HepG2 (cell line): Measurements from ENCODE around the gene CDK1. TPM values are rescaled to one million over a fixed set of nuclear protein-coding genes. Genes with fewer than 3 reads are reported as not detected.

Source experiments
- ATAC-seq: fragments of 200-7000 bp; cut with Tn5 transposase; 3 replicates; pipeline ENCODE4 v1.9.1; 2020; ENCODE audit warnings: mild to moderate bottlenecking, moderate library complexity
- BruUV-seq: library from RNA; stranded (reverse); fragments of 400-500 nt; replicated peaks from 2 replicates; lab custom pipeline; 2021; lab: Mats Ljungman, UMichigan
- CTCF ChIA-PET: fragments of 300-600 bp; formaldehyde crosslinking; extraction: SDS; loops from one replicate; lab custom pipeline; 2021; ENCODE audit warnings: low total read pairs, inconsistent platforms, low intra/inter-chr PET ratio; lab: Yijun Ruan, JAX
- POLR2A ChIA-PET: fragments of 350-600 bp; sonication (Branson Sonifier 250); formaldehyde crosslinking; loops from one replicate; lab custom pipeline; 2020; ENCODE audit warnings: antibody characterized with exemption, inconsistent platforms; lab: Yijun Ruan, JAX
- DNase-seq: peaks from one replicate; pipeline ENCODE4 v3.0.0-alpha.2; 2015; ENCODE audit warnings: low spot score
- FAIRE-seq: peaks from 3 replicates; lab custom pipeline; 2011; peaks lifted over from hg19 to GRCh38; lab: Jason Lieb, UNC
- H2AFZ ChIP-seq: one replicate; pipeline ENCODE4 v1.6.1; 2011; ENCODE audit warnings: low read length, inconsistent platforms
- H3K27ac ChIP-seq: fragments of 300-600 bp; 3 replicates; pipeline ENCODE4 v1.8.0; 2011; ENCODE audit warnings: mixed run types, mild to moderate bottlenecking, mixed read lengths, low read length, inconsistent platforms; ENCODE audit not compliant: insufficient read depth; ENCODE audit errors: extremely low read length
- H3K27me3 ChIP-seq, 2 experiments: fragments of 200-600 bp in 1 of 2; 2 replicates in 1 of 2; 3 replicates in 1 of 2; pipeline versions ENCODE4 v1.6.0 to v1.8.0; 2011; ENCODE audit warnings: low read length in 2 of 2, mild to moderate bottlenecking in 2 of 2, moderate library complexity in 2 of 2, inconsistent platforms in 1 of 2; ENCODE audit not compliant: insufficient read depth in 2 of 2, control insufficient read depth in 1 of 2
- H3K36me3 ChIP-seq, 2 experiments: fragments of 200-600 bp in 1 of 2; replicated peaks in 1 of 2; 2 replicates in 1 of 2; 3 replicates in 1 of 2; pipeline versions ENCODE4 v1.5.1 to v1.8.0; 2011; ENCODE audit warnings: low read length in 2 of 2, inconsistent platforms in 1 of 2; ENCODE audit not compliant: insufficient read depth in 2 of 2, control insufficient read depth in 1 of 2
- H3K4me1 ChIP-seq: 2 replicates; pipeline ENCODE4 v1.5.1; 2012; ENCODE audit warnings: low read length, inconsistent platforms; ENCODE audit not compliant: insufficient read depth
- H3K4me2 ChIP-seq: 2 replicates; pipeline ENCODE4 v1.6.0; 2011; ENCODE audit warnings: low read depth, low read length, inconsistent platforms
- H3K4me3 ChIP-seq, 3 experiments: fragments of 200-600 bp in 1 of 3; sonication (generic), shearing (Covaris generic) in 1 of 3; replicated peaks in 1 of 3; 2 replicates each; pipeline ENCODE4 v1.5.1; 2011 to 2016; ENCODE audit warnings: low read length in 3 of 3, inconsistent platforms in 2 of 3, low read depth in 2 of 3, mild to moderate bottlenecking in 2 of 3, control low read depth in 1 of 3, mixed read lengths in 1 of 3; ENCODE audit not compliant: insufficient read depth in 1 of 3
- H3K79me2 ChIP-seq: one replicate; pipeline ENCODE4 v1.6.1; 2011; ENCODE audit warnings: low read length, inconsistent platforms; ENCODE audit not compliant: insufficient read depth
- H3K9ac ChIP-seq: 2 replicates; pipeline ENCODE4 v1.6.0; 2011; ENCODE audit warnings: mild to moderate bottlenecking, low read depth, low read length, inconsistent platforms; ENCODE audit not compliant: insufficient read depth
- H3K9me3 ChIP-seq: 2 replicates; pipeline ENCODE4 v1.5.1; 2012; ENCODE audit warnings: mild to moderate bottlenecking, low read length
- H4K20me1 ChIP-seq: 2 replicates; pipeline ENCODE4 v1.6.0; 2011; ENCODE audit warnings: inconsistent platforms, mild to moderate bottlenecking, low read length, moderate library complexity; ENCODE audit not compliant: insufficient read depth
- CSRNP1 ChIP-seq: sonication (generic); formaldehyde crosslinking; IDR thresholded peaks from 2 replicates; pipeline ENCODE4 v1.8.1; 2023; ENCODE audit warnings: mild to moderate bottlenecking, missing genetic modification reagents
- FOXM1 ChIP-seq: sonication (generic); formaldehyde crosslinking; IDR thresholded peaks from 2 replicates; pipeline ENCODE4 v1.5.0; 2020; ENCODE audit warnings: missing genetic modification reagents
- ZKSCAN5 ChIP-seq: sonication (generic); formaldehyde crosslinking; IDR thresholded peaks from 2 replicates; pipeline ENCODE4 v1.5.1; 2020; ENCODE audit warnings: mild to moderate bottlenecking, missing genetic modification reagents
- WGBS: methylation state at CpG from one replicate; pipeline ENCODE4 v1.1.6; 2017; ENCODE audit warnings: low lambda C conversion rate; 5-methylcytosine and 5-hydroxymethylcytosine counted together
- in situ Hi-C: cut with HindIII; loops from 2 replicates; pipeline ENCODE4 v1.10.0; 2017; ENCODE audit warnings: low pct_unique_long_range_greater_than_20kb; ENCODE audit not compliant: extremely low pct_ligation_motif_present
- intact Hi-C: fragments of 100-400 bp; cut with micrococcal nuclease; formaldehyde crosslinking; loops from one replicate; pipeline ENCODE4 v1.10.0; 2022; ENCODE audit not compliant: unreplicated experiment
- polyA plus RNA-seq, 8 experiments: library from polyadenylated mRNA; depleted of rRNA in 3 of 8; stranded (reverse) in 7 of 8; unstranded in 1 of 8; fragments of >200 nt; fragmentation: Illumina TruSeq in 4 of 8; extraction: Trizol in 4 of 8; gene quantifications; 2 replicates each; pipeline versions ENCODE4 v1.2.1 to v1.2.3, GENCODE V29; 2011 to 2016; ENCODE audit warnings: low read depth in 4 of 8, missing spikeins in 1 of 8, mixed read lengths in 1 of 8; ENCODE audit not compliant: insufficient read depth in 1 of 8
- total RNA-seq, 5 experiments: library from RNA; depleted of rRNA; stranded (reverse); fragments of >200 nt; fragmentation: Illumina TruSeq; extraction: Trizol; gene quantifications; 2 replicates each; pipeline ENCODE4 v1.2.3, GENCODE V29; 2016; ENCODE audit warnings: low read depth in 1 of 5

The CDK1 gene
- total and polyA plus RNA-seq, 2 of the 13 experiments (the other 11 are each of a cell fraction or from before 2014, with no cell fraction given): 42.6 to 132 TPM

- Histone ChIP-seq H3K4me1 (no peaks in the 10 kb centered on the region), H3K27me3 (peaks cover 0 to 6% of the 10 kb centered on the region in 2 experiments; a peak in 1 of 5 replicates), H3K4me2 (no peak overlapping the region), H3K27ac (no peak overlapping the region), H3K79me2 (no peaks in the 10 kb centered on the region), H4K20me1 (no peaks in the 10 kb centered on the region), H3K4me3 (no peak overlapping the region), H2AFZ (no peak overlapping the region), H3K36me3 (no peaks in the 10 kb centered on the region)
- CTCF ChIA-PET: no interaction called here
- intact Hi-C loops: no loop called here
- ATAC-seq: no peak
- POLR2A ChIA-PET: no interaction called here
- 41% methylated on average over 5 of the region's 5 CpGs for WGBS
- no TSS peak for BruUV-seq
- no peak for DNase-seq
- TF ChIP-seq FOXM1 (CRISPR knock-in tag) (no peak), ZKSCAN5 (CRISPR knock-in tag) (no peak)
- TF ChIP-seq, all 625 proteins: peak for 0
- Histone ChIP-seq H3K9ac (no peak overlapping the region), H3K9me3 (no peaks in the 10 kb centered on the region)
- in situ Hi-C loops: no loop called here
- no peak for FAIRE-seq
Measured at GRCh38 chr10:60753817-60754216, 24.5 kb upstream of the CDK1 start.

- H3K4me3 ChIP-seq: no peak overlapping the region
- WGBS: 9% methylated on average over 2 of the region's 3 CpGs
- no peak overlapping the region for H3K9ac ChIP-seq
- H3K4me1 ChIP-seq: no peaks in the 10 kb centered on the region
- POLR2A ChIA-PET: no interaction called here
- no peak overlapping the region for H2AFZ ChIP-seq
- TF ChIP-seq CSRNP1: no peak
- TF ChIP-seq, all 625 proteins: peak for 0
- no peak for DNase-seq
- in situ Hi-C loops: no loop called here
- CTCF ChIA-PET: no interaction called here
- Histone ChIP-seq H3K27me3 (0 out of 5 replicates have a peak, but pooled peaks cover 0 to 4% of the 10 kb centered on the region in 2 experiments), H3K36me3 (no peaks in the 10 kb centered on the region), H4K20me1 (no peaks in the 10 kb centered on the region), H3K27ac (no peak overlapping the region), H3K9me3 (no peaks in the 10 kb centered on the region), H3K4me2 (no peak overlapping the region), H3K79me2 (no peaks in the 10 kb centered on the region)
- intact Hi-C loops: no loop called here
- no peak for ATAC-seq
- no peak for FAIRE-seq
- BruUV-seq: no TSS peak
Measured at GRCh38 chr10:60757420-60757895, 20.8 kb upstream of the CDK1 start.
